PFSK-1 (cell line): ENCODE results near the gene TP53RK.

ENCODE experiments used
- FOXP2 ChIP-seq: optimal IDR thresholded peaks from 2 replicates; pipeline ENCODE3; 2011; ENCODE audit warnings: borderline replicate concordance, control low read depth, inconsistent platforms; ENCODE audit not compliant: insufficient read depth; ENCODE audit errors: extremely low read length, extremely low read depth
- POLR2AphosphoS5 ChIP-seq: IDR thresholded peaks from 2 replicates; pipeline ENCODE4 v1.6.1; 2012; ENCODE audit warnings: low read depth, mild to moderate bottlenecking, control low read depth, low read length, moderate library complexity
- SIN3A ChIP-seq: IDR thresholded peaks from 2 replicates; pipeline ENCODE4 v1.6.1; 2012; ENCODE audit warnings: mild to moderate bottlenecking, low read length, moderate library complexity, borderline replicate concordance; ENCODE audit not compliant: insufficient read depth
- TAF1 ChIP-seq: IDR thresholded peaks from 2 replicates; pipeline ENCODE4 v1.6.1; 2012; ENCODE audit warnings: low read length, control low read depth, borderline replicate concordance; ENCODE audit not compliant: insufficient read depth
- TF ChIP-seq, protein P1 (sequence below), 2 experiments: IDR thresholded peaks; 2 replicates each; pipeline versions ENCODE4 v1.6.1 to v1.8.0; 2011 to 2012; ENCODE audit warnings: low read depth in 2 of 2, low read length in 2 of 2, control low read depth in 1 of 2, inconsistent platforms in 1 of 2, mild to moderate bottlenecking in 1 of 2, moderate library complexity in 1 of 2; ENCODE audit not compliant: insufficient read depth in 1 of 2

DNA sequence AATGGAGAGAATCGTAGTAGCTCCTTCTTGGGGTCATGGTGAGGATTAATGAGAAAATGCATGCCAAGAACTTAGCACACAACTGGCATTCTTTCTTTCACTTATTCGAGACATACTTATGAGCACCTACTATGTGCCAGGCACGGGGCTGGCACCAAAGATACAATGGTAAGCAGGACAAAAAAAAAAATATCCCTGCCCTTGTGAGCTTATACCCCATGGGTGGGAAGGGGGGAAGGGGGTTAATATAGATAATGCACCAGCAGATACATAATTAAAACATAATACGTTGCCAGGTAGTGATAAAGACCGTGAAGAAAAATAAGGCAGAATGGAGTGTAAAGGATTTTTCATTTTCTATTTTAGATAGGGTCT lies 46.3 kb downstream of the TP53RK start:
- TF ChIP-seq POLR2AphosphoS5, result no peak
- TF ChIP-seq TAF1, result no peak
- TF ChIP-seq SIN3A, result no peak
- TF ChIP-seq, protein P1, sequence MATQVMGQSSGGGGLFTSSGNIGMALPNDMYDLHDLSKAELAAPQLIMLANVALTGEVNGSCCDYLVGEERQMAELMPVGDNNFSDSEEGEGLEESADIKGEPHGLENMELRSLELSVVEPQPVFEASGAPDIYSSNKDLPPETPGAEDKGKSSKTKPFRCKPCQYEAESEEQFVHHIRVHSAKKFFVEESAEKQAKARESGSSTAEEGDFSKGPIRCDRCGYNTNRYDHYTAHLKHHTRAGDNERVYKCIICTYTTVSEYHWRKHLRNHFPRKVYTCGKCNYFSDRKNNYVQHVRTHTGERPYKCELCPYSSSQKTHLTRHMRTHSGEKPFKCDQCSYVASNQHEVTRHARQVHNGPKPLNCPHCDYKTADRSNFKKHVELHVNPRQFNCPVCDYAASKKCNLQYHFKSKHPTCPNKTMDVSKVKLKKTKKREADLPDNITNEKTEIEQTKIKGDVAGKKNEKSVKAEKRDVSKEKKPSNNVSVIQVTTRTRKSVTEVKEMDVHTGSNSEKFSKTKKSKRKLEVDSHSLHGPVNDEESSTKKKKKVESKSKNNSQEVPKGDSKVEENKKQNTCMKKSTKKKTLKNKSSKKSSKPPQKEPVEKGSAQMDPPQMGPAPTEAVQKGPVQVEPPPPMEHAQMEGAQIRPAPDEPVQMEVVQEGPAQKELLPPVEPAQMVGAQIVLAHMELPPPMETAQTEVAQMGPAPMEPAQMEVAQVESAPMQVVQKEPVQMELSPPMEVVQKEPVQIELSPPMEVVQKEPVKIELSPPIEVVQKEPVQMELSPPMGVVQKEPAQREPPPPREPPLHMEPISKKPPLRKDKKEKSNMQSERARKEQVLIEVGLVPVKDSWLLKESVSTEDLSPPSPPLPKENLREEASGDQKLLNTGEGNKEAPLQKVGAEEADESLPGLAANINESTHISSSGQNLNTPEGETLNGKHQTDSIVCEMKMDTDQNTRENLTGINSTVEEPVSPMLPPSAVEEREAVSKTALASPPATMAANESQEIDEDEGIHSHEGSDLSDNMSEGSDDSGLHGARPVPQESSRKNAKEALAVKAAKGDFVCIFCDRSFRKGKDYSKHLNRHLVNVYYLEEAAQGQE (IDR thresholded peaks at IDR 0.05; ENCODE audit: insufficient read depth in 1 of 2, low read depth in 2 of 2, low read length in 2 of 2), result no peak
- no peak for TF ChIP-seq FOXP2
